T-helper 2 cell treated with Interferon-gamma antibody and Interleukin-4, amounts not matched to agents 100 ng/mL and 5 ng/mL, for 36 hours (primary cell): ENCODE data around the gene AKAP6. TPM values are rescaled to one million over a fixed set of nuclear protein-coding genes. Genes with fewer than 3 reads are reported as not detected.

ENCODE experiments used
- intact Hi-C: fragments of 100-400 bp; cut with micrococcal nuclease; formaldehyde crosslinking; loops from one replicate; pipeline ENCODE4 v1.15.1; 2023
- total RNA-seq: library from RNA; stranded (reverse); gene quantifications from 2 replicates; pipeline ENCODE4 v1.2.3, GENCODE V29; 2022

AKAP6 gene
- total RNA-seq, 1 donor from 2014 or later: 1.4 TPM

DNA sequence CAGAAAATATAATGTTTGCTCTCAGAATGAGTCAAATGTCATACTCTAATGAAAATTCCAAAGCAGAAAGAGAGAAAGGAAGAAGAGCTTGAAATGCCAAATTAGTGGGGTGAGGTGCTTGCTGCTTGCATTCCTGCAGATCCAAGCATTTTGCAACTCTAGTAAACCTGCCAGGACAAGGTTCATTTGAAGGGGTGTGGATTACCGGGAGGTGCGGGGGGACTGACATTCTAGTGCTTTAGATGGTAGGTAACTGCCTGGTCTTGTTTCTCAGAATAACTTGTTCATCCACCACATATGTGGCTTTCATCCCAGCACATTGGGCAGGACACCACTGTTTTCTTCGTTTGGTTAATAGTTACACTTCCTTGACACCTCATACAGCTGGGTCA lies 144.4 kb downstream of the AKAP6 start:
- intact Hi-C loops: no loop called here

DNA sequence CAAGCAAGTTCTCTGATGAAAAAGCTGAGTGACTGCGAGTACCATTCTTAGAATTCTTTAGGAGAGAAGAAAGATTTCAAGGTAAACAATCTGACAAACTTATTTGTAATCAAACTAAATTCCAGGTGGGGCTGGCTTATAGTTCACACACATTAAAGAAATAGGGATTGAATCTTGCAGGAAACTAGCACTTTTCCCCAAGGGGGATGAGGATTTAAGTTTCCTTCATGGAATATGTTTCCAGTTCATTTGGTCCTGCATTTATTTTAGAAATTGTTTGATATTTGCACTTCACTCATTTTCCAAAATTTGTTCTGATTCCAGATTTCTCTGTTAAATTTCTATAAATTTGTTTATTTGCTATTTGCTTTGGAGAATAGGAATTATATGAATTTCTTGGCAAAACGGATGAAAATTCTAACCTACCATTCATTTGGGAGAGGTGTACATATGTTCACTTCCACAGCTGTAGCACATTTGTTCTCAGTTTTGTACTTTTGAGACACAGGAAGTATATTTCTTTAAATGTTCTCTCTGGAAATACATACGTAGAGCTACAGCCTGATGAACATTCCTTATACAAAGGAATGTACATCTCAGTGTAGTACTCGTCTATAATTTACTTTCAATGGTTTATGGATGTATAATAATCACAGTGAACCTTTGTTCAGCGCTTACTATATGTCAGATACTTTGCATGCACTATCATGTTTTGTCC lies 145.5 kb downstream of the AKAP6 start:
- intact Hi-C loops: no loop called here

DNA sequence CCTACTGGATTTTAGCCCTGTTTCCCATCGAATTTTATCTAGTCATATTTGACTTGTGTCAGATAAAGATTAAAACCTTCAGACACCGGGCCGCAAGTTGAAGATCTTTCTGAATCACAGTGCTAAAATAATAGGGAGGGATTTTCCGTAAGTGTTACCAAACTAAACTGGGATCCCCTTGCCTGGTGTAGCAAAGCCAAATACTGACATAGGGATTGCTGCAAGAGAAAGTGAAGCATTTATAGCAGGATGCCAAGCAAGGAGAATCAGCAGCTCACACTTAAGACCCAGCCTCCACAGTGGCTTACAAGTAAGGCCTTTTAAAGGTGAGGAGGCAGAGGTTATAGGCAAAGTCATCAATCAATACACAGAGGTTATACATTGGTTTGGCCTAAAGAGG lies 147.4 kb downstream of the AKAP6 start:
- intact Hi-C loops: no loop called here

DNA sequence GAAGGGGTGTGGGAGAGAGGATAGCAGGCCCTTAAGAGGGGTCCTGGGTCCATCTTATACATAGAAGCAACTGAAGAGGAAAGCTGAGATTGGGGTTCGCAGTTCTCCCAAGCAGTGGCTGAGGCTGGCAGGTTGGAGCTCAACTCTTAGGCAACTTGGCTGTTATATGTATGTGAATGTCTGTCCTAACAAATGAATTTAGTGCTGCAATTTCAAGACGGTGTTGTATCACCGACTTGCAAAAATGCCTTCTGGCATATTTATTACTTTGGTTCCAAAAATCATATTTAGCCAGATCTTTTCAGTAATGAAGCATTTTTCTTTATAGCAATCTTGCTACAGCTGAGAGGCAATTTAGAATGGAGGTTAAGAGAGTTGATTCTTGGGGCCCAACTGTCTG lies 148.3 kb downstream of the AKAP6 start:
- intact Hi-C loops: no loop called here

DNA sequence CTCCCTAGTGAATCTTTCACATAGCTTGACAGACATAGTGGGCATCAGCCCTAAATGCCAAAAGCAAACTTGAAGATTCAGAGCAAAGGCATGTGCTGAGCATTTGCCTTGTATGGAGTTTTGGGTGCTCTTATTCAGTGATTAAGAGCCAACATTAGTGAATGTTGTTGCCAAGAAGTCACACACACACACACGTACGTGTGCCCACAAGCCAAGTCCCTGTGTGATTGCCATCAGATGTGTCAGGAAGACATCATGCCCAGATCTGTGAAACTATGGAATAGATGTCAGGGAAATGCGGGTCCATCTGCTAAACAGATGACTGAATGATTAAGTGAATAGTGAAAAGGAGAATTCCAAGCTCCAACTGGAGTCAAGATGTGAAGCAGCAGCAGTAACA lies 149.0 kb downstream of the AKAP6 start:
- intact Hi-C loops: no loop called here

DNA sequence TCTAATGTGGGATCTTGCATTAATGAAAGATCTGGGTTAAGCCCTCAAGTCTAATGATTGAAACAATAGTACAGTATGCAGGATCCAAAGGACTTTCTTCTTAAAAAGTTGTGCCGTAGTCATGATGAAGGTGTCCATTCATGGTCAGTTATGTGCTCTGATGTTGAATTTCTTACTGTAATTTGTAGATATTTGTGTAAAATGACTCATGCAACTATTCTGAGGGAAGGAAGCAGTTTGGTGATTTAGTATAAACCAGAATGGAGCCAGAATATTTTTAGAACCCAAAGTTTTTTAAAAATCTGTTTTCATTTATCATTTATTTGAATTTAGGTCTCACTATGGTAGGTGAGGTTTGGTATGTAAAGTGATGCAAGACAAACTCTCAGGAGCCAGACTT lies 151.2 kb downstream of the AKAP6 start:
- intact Hi-C loops: no loop called here

DNA sequence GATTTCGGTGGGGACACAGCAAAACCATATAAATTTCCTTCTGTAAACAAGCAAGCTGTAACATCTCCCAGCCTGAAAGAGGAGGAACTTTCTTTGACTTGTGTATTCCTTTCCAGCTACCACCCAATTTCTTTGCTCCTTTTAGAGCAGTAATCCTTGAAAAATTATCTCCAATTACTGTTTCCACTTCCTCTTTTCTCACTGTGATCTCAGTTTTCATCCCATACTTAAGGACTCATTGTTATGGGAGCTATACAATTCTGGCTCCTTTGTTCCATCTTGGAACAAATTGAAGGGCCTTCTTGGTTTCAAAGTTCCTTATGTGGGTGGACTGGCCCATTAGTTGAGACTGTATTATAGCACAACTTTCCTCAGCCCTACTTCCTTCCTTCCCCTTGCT lies 152.6 kb downstream of the AKAP6 start:
- intact Hi-C loops: no loop called here

DNA sequence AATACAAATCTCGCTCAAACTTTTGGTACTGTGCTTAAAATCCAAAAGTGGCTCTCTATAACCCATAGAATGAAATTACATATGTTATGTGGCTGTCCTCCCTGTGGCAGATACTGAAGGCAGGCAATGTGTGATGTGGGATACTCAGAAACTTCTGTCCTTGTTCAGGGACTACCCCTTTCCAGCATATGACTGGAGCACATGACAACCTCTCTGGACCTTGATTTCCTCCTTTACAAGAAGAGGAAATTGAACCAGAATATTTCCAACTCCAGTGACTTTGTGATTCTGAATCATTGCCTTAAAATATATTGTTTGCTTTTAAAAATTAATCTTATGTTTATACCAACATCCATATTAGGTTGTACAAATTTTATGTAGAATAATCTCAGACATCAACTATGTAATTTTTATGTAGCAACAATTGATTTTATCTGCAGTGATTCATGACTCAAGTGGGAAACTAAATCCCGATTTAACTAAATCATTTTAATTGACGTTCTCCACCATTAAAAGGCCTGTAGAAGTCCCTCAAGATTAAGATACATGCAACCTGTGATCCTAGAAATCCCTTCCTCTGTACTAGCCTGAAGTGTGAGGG lies 162.4 kb downstream of the AKAP6 start:
- intact Hi-C loops: no loop called here

DNA sequence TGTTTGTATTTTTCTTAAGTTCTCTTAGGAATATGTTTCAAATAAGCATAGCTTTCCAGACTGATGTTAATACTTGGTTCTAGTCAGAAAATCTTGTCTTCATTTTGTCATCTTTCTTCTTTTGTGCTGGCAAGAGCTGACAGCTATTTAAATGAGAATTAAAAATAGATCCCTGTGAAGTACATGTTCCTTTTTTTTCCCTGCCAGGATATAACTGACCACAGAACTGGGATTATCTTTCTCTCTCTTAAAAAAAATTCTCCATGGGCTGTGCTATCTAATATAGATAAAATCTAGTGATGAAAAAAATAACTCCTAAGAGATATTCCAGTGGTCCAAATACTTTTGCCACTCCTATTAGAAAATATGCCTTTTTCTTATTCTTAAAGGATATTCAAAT lies 163.4 kb downstream of the AKAP6 start:
- intact Hi-C loops: no loop called here

GRCh38 chr14:32494609-32495434 lies 165.7 kb downstream of the AKAP6 start:
- intact Hi-C loops: no loop called here

- intact Hi-C loops: no loop called here
Observed at GRCh38 chr14:32495435-32495734, 166.3 kb downstream of the AKAP6 start.

- intact Hi-C loops: no loop called here
Observed at GRCh38 chr14:32497248-32497647, 168.2 kb downstream of the AKAP6 start.

GRCh38 chr14:32507029-32507984 lies 178.2 kb downstream of the AKAP6 start:
- intact Hi-C loops: no loop called here

GRCh38 chr14:32508281-32508680 lies 179.2 kb downstream of the AKAP6 start:
- intact Hi-C loops: no loop called here

- intact Hi-C loops: no loop called here
Observed at GRCh38 chr14:32509632-32510187, 180.6 kb downstream of the AKAP6 start.

- intact Hi-C loops: no loop called here
Observed at GRCh38 chr14:32510815-32511214, 181.7 kb downstream of the AKAP6 start.

GRCh38 chr14:32512348-32512747 lies 183.2 kb downstream of the AKAP6 start:
- intact Hi-C loops: no loop called here

GRCh38 chr14:32512813-32513212 lies 183.7 kb downstream of the AKAP6 start:
- intact Hi-C loops: no loop called here

GRCh38 chr14:32513571-32514009 lies 184.5 kb downstream of the AKAP6 start:
- intact Hi-C loops: no loop called here

- intact Hi-C loops: no loop called here
Observed at GRCh38 chr14:32514236-32514635, 185.1 kb downstream of the AKAP6 start.

- intact Hi-C loops: no loop called here
Observed at GRCh38 chr14:32514681-32515080, 185.6 kb downstream of the AKAP6 start.
